ENCODE measurements around the gene VPS13D. TPM values are rescaled to one million over a fixed set of nuclear protein-coding genes. Genes with fewer than 3 reads are reported as not detected.

VPS13D gene
- total RNA-seq, 1 experiment from 2014 or later = 30.7 TPM

- no peak overlapping the region for H2AFZ ChIP-seq (ENCODE audit: low read length)
- no peaks in the 10 kb centered on the region for H4K20me1 ChIP-seq (ENCODE audit: low read length)
- no peak overlapping the region for H3K4me3 ChIP-seq (ENCODE audit: low read length)
- H3K4me2 ChIP-seq (ENCODE audit: low read length) = no peak overlapping the region
- intact Hi-C loops (cut with micrococcal nuclease) = no loop called here
- TF ChIP-seq CTCF (conservative IDR thresholded peaks at IDR 0.05; ENCODE audit: low read depth, low read length) (no peak), EZH2 (IDR thresholded peaks at IDR 0.05; ENCODE audit: low read length, unreplicated experiment) (no peak), EZH2phosphoT487 (IDR thresholded peaks at IDR 0.05; ENCODE audit: borderline replicate concordance, low read length) (no peak)
- no peaks in the 10 kb centered on the region for H3F3A ChIP-seq (ENCODE audit: low read length, unreplicated experiment)
- no peaks in the 10 kb centered on the region for H3K4me1 ChIP-seq (ENCODE audit: insufficient read depth, low read length)
- H3K27ac ChIP-seq (ENCODE audit: low read length) = no peak overlapping the region
- BruUV-seq (replicated peaks) = no TSS peak
- ATAC-seq (no peak), DNase-seq (no peak)
- H3K36me3 ChIP-seq (ENCODE audit: low read depth, low read length) = no peaks in the 10 kb centered on the region
- no peaks in the 10 kb centered on the region for H3K27me3 ChIP-seq (ENCODE audit: low read length)
- CTCF ChIA-PET = interaction anchor here (0.5 kb wide), 1 partner anchor 134 kb away, joined by 3 read pairs; no protein-coding TSS in a partner anchor
- no peak overlapping the region for H3K9ac ChIP-seq (ENCODE audit: low read length)
- POLR2A ChIA-PET (ENCODE audit: unreplicated experiment) = no interaction called here
- H3K9me2 ChIP-seq (replicated peaks; ENCODE audit: low read length) = no peaks in the 10 kb centered on the region
- H3K9me3 ChIP-seq (ENCODE audit: low read length) = no peaks in the 10 kb centered on the region
- no peaks in the 10 kb centered on the region for H3K79me2 ChIP-seq (ENCODE audit: low read length)
Measured at GRCh38 chr1:12185918-12186678, 43.7 kb upstream of the VPS13D start.

- intact Hi-C loops (cut with micrococcal nuclease) = no loop called here
- BruUV-seq (replicated peaks) = no TSS peak
- H3K27me3 ChIP-seq (ENCODE audit: low read length) = no peaks in the 10 kb centered on the region
- ChIA-PET CTCF (no interaction called here), POLR2A (ENCODE audit: unreplicated experiment) (no interaction called here)
- no peak overlapping the region for H3K4me2 ChIP-seq (ENCODE audit: low read length)
- TF ChIP-seq EZH2 (IDR thresholded peaks at IDR 0.05; ENCODE audit: low read length, unreplicated experiment) = no peak
- TF ChIP-seq CTCF (conservative IDR thresholded peaks at IDR 0.05; ENCODE audit: low read depth, low read length) = no peak
- TF ChIP-seq EZH2phosphoT487 (IDR thresholded peaks at IDR 0.05; ENCODE audit: borderline replicate concordance, low read length) = no peak
- H3K79me2 ChIP-seq (ENCODE audit: low read length) = no peaks in the 10 kb centered on the region
- no peak overlapping the region for H3K4me3 ChIP-seq (ENCODE audit: low read length)
- H3K36me3 ChIP-seq (ENCODE audit: low read depth, low read length) = no peaks in the 10 kb centered on the region
- DNase-seq (no peak), ATAC-seq (no peak)
- H4K20me1 ChIP-seq (ENCODE audit: low read length) = no peaks in the 10 kb centered on the region
- H3K4me1 ChIP-seq (ENCODE audit: insufficient read depth, low read length) = no peaks in the 10 kb centered on the region
- H2AFZ ChIP-seq (ENCODE audit: low read length) = no peak overlapping the region
- H3K9ac ChIP-seq (ENCODE audit: low read length) = no peak overlapping the region
- H3F3A ChIP-seq (ENCODE audit: low read length, unreplicated experiment) = no peaks in the 10 kb centered on the region
- H3K9me3 ChIP-seq (ENCODE audit: low read length) = no peaks in the 10 kb centered on the region
- no peaks in the 10 kb centered on the region for H3K9me2 ChIP-seq (replicated peaks; ENCODE audit: low read length)
- H3K27ac ChIP-seq (ENCODE audit: low read length) = no peak overlapping the region
Measured at GRCh38 chr1:12186679-12186985, 43.2 kb upstream of the VPS13D start.

- Histone ChIP-seq H4K20me1 (ENCODE audit: low read length) (no peaks in the 10 kb centered on the region), H3K4me2 (ENCODE audit: low read length) (no peak overlapping the region), H2AFZ (ENCODE audit: low read length) (no peak overlapping the region), H3K27me3 (ENCODE audit: low read length) (no peaks in the 10 kb centered on the region), H3K9ac (ENCODE audit: low read length) (no peak overlapping the region), H3F3A (ENCODE audit: low read length, unreplicated experiment) (no peaks in the 10 kb centered on the region), H3K9me2 (replicated peaks; ENCODE audit: low read length) (no peaks in the 10 kb centered on the region), H3K27ac (ENCODE audit: low read length) (no peak overlapping the region), H3K36me3 (ENCODE audit: low read depth, low read length) (no peaks in the 10 kb centered on the region), H3K79me2 (ENCODE audit: low read length) (no peaks in the 10 kb centered on the region), H3K4me3 (ENCODE audit: low read length) (no peak overlapping the region), H3K4me1 (ENCODE audit: insufficient read depth, low read length) (no peaks in the 10 kb centered on the region), H3K9me3 (ENCODE audit: low read length) (no peaks in the 10 kb centered on the region)
- BruUV-seq (replicated peaks) = no TSS peak
- TF ChIP-seq CTCF (conservative IDR thresholded peaks at IDR 0.05; ENCODE audit: low read depth, low read length) (no peak), EZH2 (IDR thresholded peaks at IDR 0.05; ENCODE audit: low read length, unreplicated experiment) (no peak), EZH2phosphoT487 (IDR thresholded peaks at IDR 0.05; ENCODE audit: borderline replicate concordance, low read length) (no peak)
- ChIA-PET POLR2A (ENCODE audit: unreplicated experiment) (no interaction called here), CTCF (no interaction called here)
- ATAC-seq (no peak), DNase-seq (no peak)
- intact Hi-C loops (cut with micrococcal nuclease) = no loop called here
Measured at GRCh38 chr1:12188115-12188514, 41.7 kb upstream of the VPS13D start.

All from PC-3 (cell line).